ENCODE data around the gene RNASEH2B.
A peak's percentile ranks its signal among the peaks of the same experiment; 100 is the strongest.

Gene RNASEH2B

DNA sequence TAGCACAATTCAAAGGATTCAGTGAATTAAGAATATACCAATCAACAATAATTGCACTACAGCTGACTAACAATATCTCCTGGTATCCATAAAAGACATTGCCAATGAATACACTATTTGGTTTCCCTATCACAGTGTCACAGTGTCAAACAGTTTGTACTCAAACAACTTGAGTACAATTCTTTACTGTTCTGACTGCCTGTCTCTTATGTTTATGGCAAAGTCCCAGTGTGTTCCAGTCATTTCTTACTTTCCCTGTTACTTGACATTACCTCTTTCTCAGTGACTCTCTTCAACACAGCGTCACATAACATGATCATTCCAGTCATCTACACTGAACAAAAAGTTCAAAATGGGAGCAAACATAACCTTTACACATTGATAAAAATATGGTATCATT is 21.2 kb upstream of the RNASEH2B start:
- Histone ChIP-seq H3K27me3 (ENCODE audit: insufficient read depth, low read length) (no peaks in the 10 kb centered on the region), H3K9ac (ENCODE audit: low read depth, low read length) (no peak overlapping the region), H3K36me3 (ENCODE audit: insufficient read depth, low read depth, low read length) (no peaks in the 10 kb centered on the region), H3K9me3 (ENCODE audit: insufficient read depth, low read depth, low read length) (no peaks in the 10 kb centered on the region), H3K4me1 (ENCODE audit: insufficient read depth, low read length) (peaks cover 13% of the 10 kb centered on the region; the same call in 1 of the 2 replicates), H3K27ac (ENCODE audit: low read length) (no peak overlapping the region), H3K4me3 (ENCODE audit: low read length) (no peak overlapping the region)

DNA sequence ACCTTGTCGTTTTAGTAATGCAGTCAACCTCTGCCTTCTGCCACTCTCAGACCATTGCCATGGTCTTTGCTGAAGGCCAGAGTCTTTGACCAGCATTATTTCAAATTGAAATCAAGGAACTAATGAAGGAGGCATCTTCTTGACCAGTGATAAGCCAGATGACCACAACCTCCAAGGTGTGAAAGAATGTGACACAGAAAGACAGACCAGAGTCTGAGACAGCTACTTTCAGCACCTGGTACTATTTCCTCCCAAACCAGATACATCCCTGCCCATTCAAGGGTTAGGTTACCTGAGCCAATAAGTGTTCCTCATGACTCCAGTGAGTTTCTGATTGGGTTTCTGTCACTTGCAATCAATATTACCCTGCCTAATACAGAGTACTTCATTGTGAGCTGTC is 20.3 kb upstream of the RNASEH2B start:
- H3K4me1 ChIP-seq (ENCODE audit: insufficient read depth, low read length): peaks cover 21% of the 10 kb centered on the region; the same call in 1 of the 2 replicates
- no peaks in the 10 kb centered on the region for H3K9me3 ChIP-seq (ENCODE audit: insufficient read depth, low read depth, low read length)
- no peaks in the 10 kb centered on the region for H3K36me3 ChIP-seq (ENCODE audit: insufficient read depth, low read depth, low read length)
- H3K27me3 ChIP-seq (ENCODE audit: insufficient read depth, low read length): no peaks in the 10 kb centered on the region
- H3K27ac ChIP-seq (ENCODE audit: low read length): no peak overlapping the region
- no peak overlapping the region for H3K4me3 ChIP-seq (ENCODE audit: low read length)
- H3K9ac ChIP-seq (ENCODE audit: low read depth, low read length): no peak overlapping the region

- no peaks in the 10 kb centered on the region for H3K9me3 ChIP-seq (ENCODE audit: insufficient read depth, low read depth, low read length)
- H3K27ac ChIP-seq (ENCODE audit: low read length): no peak overlapping the region
- H3K4me1 ChIP-seq (ENCODE audit: insufficient read depth, low read length): peaks cover 23% of the 10 kb centered on the region; the same call in 1 of the 2 replicates
- no peak overlapping the region for H3K4me3 ChIP-seq (ENCODE audit: low read length)
- H3K9ac ChIP-seq (ENCODE audit: low read depth, low read length): no peak overlapping the region
- H3K36me3 ChIP-seq (ENCODE audit: insufficient read depth, low read depth, low read length): no peaks in the 10 kb centered on the region
- no peaks in the 10 kb centered on the region for H3K27me3 ChIP-seq (ENCODE audit: insufficient read depth, low read length)
Measured at GRCh38 chr13:50891206-50891605, 18.4 kb upstream of the RNASEH2B start.

DNA sequence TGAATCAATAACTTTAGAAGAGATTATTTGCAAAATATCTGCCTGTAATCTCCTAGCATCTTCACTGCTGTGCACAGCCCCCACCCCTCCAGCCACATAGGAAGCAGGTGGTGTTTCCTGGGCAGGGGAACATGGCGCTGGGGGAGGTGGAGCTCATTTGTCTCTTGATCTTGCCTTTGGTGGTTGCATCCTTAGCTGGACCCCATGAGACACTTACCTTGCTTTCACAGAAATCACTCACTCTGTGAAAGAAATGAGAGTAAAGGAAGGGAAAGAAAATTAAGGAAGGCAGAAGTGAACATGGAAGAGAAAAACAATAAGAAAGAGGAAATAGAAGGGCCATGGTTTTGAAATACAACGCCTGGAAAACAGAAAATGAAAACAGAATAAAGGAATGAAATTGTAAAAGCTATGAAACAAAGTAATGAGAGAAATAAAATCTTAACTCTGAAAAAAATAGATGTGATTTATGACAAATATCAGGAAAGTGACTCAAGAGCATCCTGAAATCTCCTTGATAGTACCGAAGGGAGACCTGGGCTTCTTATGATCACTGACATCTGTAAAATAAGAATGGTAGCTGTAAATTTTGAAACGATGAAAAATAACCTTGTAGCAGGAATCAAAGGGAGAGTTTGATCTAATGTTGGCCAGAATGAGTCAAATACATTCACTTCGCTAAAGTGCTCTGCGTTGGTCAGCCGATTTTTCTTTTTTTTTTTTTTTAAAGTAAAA is 17.2 kb upstream of the RNASEH2B start:
- no peaks in the 10 kb centered on the region for H3K27me3 ChIP-seq (ENCODE audit: insufficient read depth, low read length)
- no peaks in the 10 kb centered on the region for H3K9me3 ChIP-seq (ENCODE audit: insufficient read depth, low read depth, low read length)
- peaks cover 23% of the 10 kb centered on the region; the same call in 1 of the 2 replicates for H3K4me1 ChIP-seq (ENCODE audit: insufficient read depth, low read length)
- H3K9ac ChIP-seq (ENCODE audit: low read depth, low read length): no peak overlapping the region
- no peak overlapping the region for H3K27ac ChIP-seq (ENCODE audit: low read length)
- H3K4me3 ChIP-seq (ENCODE audit: low read length): no peak overlapping the region
- no peaks in the 10 kb centered on the region for H3K36me3 ChIP-seq (ENCODE audit: insufficient read depth, low read depth, low read length)

DNA sequence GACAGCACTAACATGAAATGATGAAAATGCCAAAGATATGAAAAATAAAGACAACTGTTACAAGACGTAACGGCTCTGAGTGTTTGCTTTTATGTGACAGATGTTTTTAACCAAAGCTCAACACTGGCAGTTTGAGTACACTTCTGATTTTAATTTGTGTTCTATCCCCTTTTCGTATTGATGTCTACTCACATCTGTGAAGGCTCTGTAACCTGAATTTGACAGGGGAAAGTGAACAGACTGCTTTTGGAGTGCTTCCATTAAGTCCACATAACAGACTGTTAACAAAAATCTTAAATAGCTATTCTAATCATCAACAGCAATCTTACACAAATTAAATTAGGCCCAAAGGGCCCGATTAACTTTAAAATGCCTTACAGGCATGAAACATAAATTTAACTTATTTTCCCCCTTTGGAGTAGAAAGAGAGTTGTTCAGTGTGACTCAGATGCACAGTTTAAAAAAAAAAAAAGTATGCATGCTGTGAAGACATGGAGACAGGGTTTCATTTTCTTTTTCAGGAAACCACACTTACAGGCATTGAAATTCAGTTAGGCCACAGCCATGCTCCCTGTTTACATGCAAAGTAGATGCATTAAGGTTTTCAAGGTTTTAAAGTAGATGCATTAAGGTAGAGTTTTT is 16.3 kb upstream of the RNASEH2B start:
- Histone ChIP-seq H3K36me3 (ENCODE audit: insufficient read depth, low read depth, low read length) (no peaks in the 10 kb centered on the region), H3K4me1 (ENCODE audit: insufficient read depth, low read length) (peaks cover 23% of the 10 kb centered on the region; the same call in 1 of the 2 replicates), H3K27ac (ENCODE audit: low read length) (peak overlapping the region; percentile 69), H3K9ac (ENCODE audit: low read depth, low read length) (peak overlapping the region; percentile 70; the same call in 1 of the 2 replicates), H3K9me3 (ENCODE audit: insufficient read depth, low read depth, low read length) (no peaks in the 10 kb centered on the region), H3K4me3 (ENCODE audit: low read length) (peak overlapping the region; percentile 55), H3K27me3 (ENCODE audit: insufficient read depth, low read length) (no peaks in the 10 kb centered on the region)

GRCh38 chr13:50894012-50894411 is 15.6 kb upstream of the RNASEH2B start:
- no peaks in the 10 kb centered on the region for H3K9me3 ChIP-seq (ENCODE audit: insufficient read depth, low read depth, low read length)
- no peak overlapping the region; the same call in 1 of the 2 replicates for H3K9ac ChIP-seq (ENCODE audit: low read depth, low read length)
- H3K4me3 ChIP-seq (ENCODE audit: low read length): peak overlapping the region; percentile 55; the same call in 1 of the 2 replicates
- peaks cover 23% of the 10 kb centered on the region; the same call in 1 of the 2 replicates for H3K4me1 ChIP-seq (ENCODE audit: insufficient read depth, low read length)
- H3K27ac ChIP-seq (ENCODE audit: low read length): peak overlapping the region; percentile 69
- no peaks in the 10 kb centered on the region for H3K36me3 ChIP-seq (ENCODE audit: insufficient read depth, low read depth, low read length)
- no peaks in the 10 kb centered on the region for H3K27me3 ChIP-seq (ENCODE audit: insufficient read depth, low read length)

GRCh38 chr13:50894504-50894903 is 15.1 kb upstream of the RNASEH2B start:
- H3K9me3 ChIP-seq (ENCODE audit: insufficient read depth, low read depth, low read length): no peaks in the 10 kb centered on the region
- no peaks in the 10 kb centered on the region for H3K36me3 ChIP-seq (ENCODE audit: insufficient read depth, low read depth, low read length)
- peaks cover 23% of the 10 kb centered on the region; the same call in 1 of the 2 replicates for H3K4me1 ChIP-seq (ENCODE audit: insufficient read depth, low read length)
- no peak overlapping the region for H3K27ac ChIP-seq (ENCODE audit: low read length)
- no peak overlapping the region for H3K4me3 ChIP-seq (ENCODE audit: low read length)
- no peaks in the 10 kb centered on the region for H3K27me3 ChIP-seq (ENCODE audit: insufficient read depth, low read length)
- H3K9ac ChIP-seq (ENCODE audit: low read depth, low read length): no peak overlapping the region

- peaks cover 10% of the 10 kb centered on the region; the same call in 1 of the 2 replicates for H3K4me1 ChIP-seq (ENCODE audit: insufficient read depth, low read length)
- H3K36me3 ChIP-seq (ENCODE audit: insufficient read depth, low read depth, low read length): no peaks in the 10 kb centered on the region
- no peak overlapping the region for H3K27ac ChIP-seq (ENCODE audit: low read length)
- no peak overlapping the region for H3K4me3 ChIP-seq (ENCODE audit: low read length)
- no peaks in the 10 kb centered on the region for H3K9me3 ChIP-seq (ENCODE audit: insufficient read depth, low read depth, low read length)
- no peak overlapping the region for H3K9ac ChIP-seq (ENCODE audit: low read depth, low read length)
- no peaks in the 10 kb centered on the region for H3K27me3 ChIP-seq (ENCODE audit: insufficient read depth, low read length)
Measured at GRCh38 chr13:50898338-50898737, 11.3 kb upstream of the RNASEH2B start.

- Histone ChIP-seq H3K36me3 (ENCODE audit: insufficient read depth, low read depth, low read length) (no peaks in the 10 kb centered on the region), H3K27ac (ENCODE audit: low read length) (no peak overlapping the region), H3K9ac (ENCODE audit: low read depth, low read length) (no peak overlapping the region), H3K27me3 (ENCODE audit: insufficient read depth, low read length) (no peaks in the 10 kb centered on the region), H3K4me1 (ENCODE audit: insufficient read depth, low read length) (no peaks in the 10 kb centered on the region), H3K9me3 (ENCODE audit: insufficient read depth, low read depth, low read length) (no peaks in the 10 kb centered on the region), H3K4me3 (ENCODE audit: low read length) (no peak overlapping the region)
Measured at GRCh38 chr13:50901701-50902100, 7.9 kb upstream of the RNASEH2B start.

DNA sequence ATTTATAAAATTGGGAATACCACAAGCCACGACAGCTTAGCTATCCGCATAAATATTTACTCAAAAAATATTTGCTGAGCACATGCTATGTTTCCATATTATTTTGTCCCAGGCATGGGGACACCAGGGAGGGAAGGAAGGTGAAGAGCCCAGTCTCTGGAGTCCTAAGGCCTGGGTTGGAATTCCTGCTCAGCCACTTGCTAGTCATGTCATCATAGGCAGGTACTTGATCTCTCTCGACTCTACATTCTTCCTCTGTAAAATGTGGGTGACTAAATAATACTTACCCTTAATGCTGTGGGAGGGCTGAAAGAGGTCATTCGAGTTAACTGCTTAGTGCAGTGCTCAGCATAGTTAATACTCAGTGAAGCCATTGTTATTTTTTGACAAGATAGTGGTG is 4.3 kb upstream of the RNASEH2B start:
- Histone ChIP-seq H3K9me3 (ENCODE audit: insufficient read depth, low read depth, low read length) (no peaks in the 10 kb centered on the region), H3K27ac (ENCODE audit: low read length) (no peak overlapping the region), H3K36me3 (ENCODE audit: insufficient read depth, low read depth, low read length) (no peaks in the 10 kb centered on the region), H3K4me3 (ENCODE audit: low read length) (no peak overlapping the region), H3K4me1 (ENCODE audit: insufficient read depth, low read length) (no peaks in the 10 kb centered on the region; the same call in 1 of the 2 replicates), H3K27me3 (ENCODE audit: insufficient read depth, low read length) (no peaks in the 10 kb centered on the region), H3K9ac (ENCODE audit: low read depth, low read length) (no peak overlapping the region)

DNA sequence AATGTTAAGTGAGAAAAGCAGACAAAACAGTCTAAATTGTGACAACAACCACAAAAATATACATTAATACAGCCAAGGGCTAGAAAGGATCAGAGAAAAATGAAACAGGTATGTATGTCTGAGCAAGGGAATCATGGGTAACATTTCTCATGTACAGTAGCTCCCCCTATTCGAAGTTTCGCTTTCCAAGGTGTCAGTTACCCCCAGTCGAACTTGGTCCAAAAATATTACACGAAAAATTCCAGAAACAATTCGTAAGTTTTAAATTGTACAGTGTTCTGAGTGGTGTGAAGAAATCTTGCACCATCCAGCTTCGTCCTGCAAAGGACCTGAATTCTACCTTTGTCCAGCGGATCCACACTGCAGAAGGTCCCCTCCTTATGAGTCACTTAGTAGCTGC is 1.8 kb upstream of the RNASEH2B start:
- Histone ChIP-seq H3K4me1 (ENCODE audit: insufficient read depth, low read length) (peaks cover 10% of the 10 kb centered on the region; the same call in 1 of the 2 replicates), H3K36me3 (ENCODE audit: insufficient read depth, low read depth, low read length) (no peaks in the 10 kb centered on the region), H3K27me3 (ENCODE audit: insufficient read depth, low read length) (no peaks in the 10 kb centered on the region), H3K27ac (ENCODE audit: low read length) (no peak overlapping the region), H3K4me3 (ENCODE audit: low read length) (no peak overlapping the region), H3K9ac (ENCODE audit: low read depth, low read length) (no peak overlapping the region), H3K9me3 (ENCODE audit: insufficient read depth, low read depth, low read length) (no peaks in the 10 kb centered on the region)

DNA sequence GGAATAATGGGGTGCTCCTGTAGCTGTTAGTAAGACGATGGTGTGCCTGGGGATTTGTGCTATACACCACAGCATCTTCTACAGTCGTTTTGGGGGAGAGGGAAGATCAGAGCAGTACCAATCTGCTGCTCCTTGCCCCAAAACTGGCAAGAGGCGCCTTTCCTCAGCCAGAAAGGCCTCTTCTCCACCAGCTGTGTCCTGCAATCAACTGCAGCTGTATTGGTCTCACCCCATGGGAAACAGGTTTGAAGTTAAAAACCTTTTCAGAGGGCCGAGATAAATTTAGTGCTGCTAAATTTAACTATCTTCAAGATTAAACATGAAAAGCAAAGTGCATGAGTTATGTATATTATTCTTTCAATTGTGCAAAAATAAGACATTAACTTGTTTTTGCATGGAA is 1.2 kb upstream of the RNASEH2B start:
- Histone ChIP-seq H3K4me3 (ENCODE audit: low read length) (no peak overlapping the region), H3K27ac (ENCODE audit: low read length) (no peak overlapping the region), H3K36me3 (ENCODE audit: insufficient read depth, low read depth, low read length) (no peaks in the 10 kb centered on the region), H3K9me3 (ENCODE audit: insufficient read depth, low read depth, low read length) (no peaks in the 10 kb centered on the region), H3K27me3 (ENCODE audit: insufficient read depth, low read length) (no peaks in the 10 kb centered on the region), H3K9ac (ENCODE audit: low read depth, low read length) (no peak overlapping the region), H3K4me1 (ENCODE audit: insufficient read depth, low read length) (peaks cover 10% of the 10 kb centered on the region; the same call in 1 of the 2 replicates)

Data from iPS-20b (cell line).